AG04449 (cell line): ENCODE results near the gene GLRB.

Source experiments
- CTCF ChIA-PET: fragments of 350-600 bp; formaldehyde crosslinking; extraction: SDS; loops from one replicate; lab custom pipeline; 2021; ENCODE audit warnings: antibody characterized with exemption; lab: Yijun Ruan, JAX
- POLR2A ChIA-PET: fragments of 400-600, 350-600 bp; formaldehyde crosslinking; extraction: SDS; loops from one replicate; lab custom pipeline; 2020; ENCODE audit warnings: antibody characterized with exemption, inconsistent platforms; lab: Yijun Ruan, JAX
- DNase-seq: peaks from one replicate; pipeline ENCODE4 v3.0.0-alpha.2; 2010; ENCODE audit warnings: low read depth, low spot score
- H3K4me3 ChIP-seq: 2 replicates; pipeline ENCODE4 v1.5.1; 2011; ENCODE audit warnings: low read depth, mild to moderate bottlenecking, control low read depth, low read length
- CTCF ChIP-seq: IDR thresholded peaks from one replicate; pipeline ENCODE4 v1.5.1; 2011; ENCODE audit warnings: mild to moderate bottlenecking, moderate library complexity, low read length, control low read depth, inconsistent platforms; ENCODE audit not compliant: insufficient read depth; ENCODE audit errors: missing control alignments

Gene GLRB

GRCh38 chr4:157079441-157079840 is 3.5 kb downstream of the GLRB start:
- no peak for TF ChIP-seq CTCF
- ChIA-PET POLR2A (no interaction called here), CTCF (interaction anchor here (1.0 kb wide), 1 partner anchor 10 kb away, joined by 3 read pairs; no protein-coding TSS in a partner anchor)
- DNase-seq: no peak
- H3K4me3 ChIP-seq: no peak overlapping the region

GRCh38 chr4:157080605-157081004 is 4.7 kb downstream of the GLRB start:
- TF ChIP-seq CTCF: no peak
- H3K4me3 ChIP-seq: no peak overlapping the region
- ChIA-PET POLR2A (no interaction called here), CTCF (interaction anchor here (1.4 kb wide), 1 partner anchor 35 kb away, joined by 4 read pairs; no protein-coding TSS in a partner anchor)
- DNase-seq: no peak

GRCh38 chr4:157095716-157096115 is 19.8 kb downstream of the GLRB start:
- H3K4me3 ChIP-seq: no peak overlapping the region
- no peak for DNase-seq
- CTCF ChIA-PET: interaction anchor here (1.0 kb wide), 1 partner anchor 113 kb away, joined by 3 read pairs; no protein-coding TSS in a partner anchor
- no peak for TF ChIP-seq CTCF
- POLR2A ChIA-PET: no interaction called here

- H3K4me3 ChIP-seq: no peak overlapping the region
- ChIA-PET CTCF (interaction anchor here (1.0 kb wide), 1 partner anchor 114 kb away, joined by 3 read pairs; no protein-coding TSS in a partner anchor), POLR2A (no interaction called here)
- no peak for TF ChIP-seq CTCF
- DNase-seq: no peak
Measured at GRCh38 chr4:157096439-157096838, 20.5 kb downstream of the GLRB start.

- H3K4me3 ChIP-seq: no peak overlapping the region
- POLR2A ChIA-PET: no interaction called here
- CTCF ChIA-PET: interaction anchor here (1.5 kb wide), 1 partner anchor 624 kb away, joined by 3 read pairs; no protein-coding TSS in a partner anchor
Measured at GRCh38 chr4:157099506-157099905, 23.6 kb downstream of the GLRB start.

GRCh38 chr4:157104541-157104940 is 28.6 kb downstream of the GLRB start:
- no peak for TF ChIP-seq CTCF
- ChIA-PET POLR2A (no interaction called here), CTCF (no interaction called here)

More at GRCh38 chr4:157099506-157099905, 23.6 kb downstream of the GLRB start:
- TF ChIP-seq CTCF: no peak
- no peak for DNase-seq

More at GRCh38 chr4:157104541-157104940, 28.6 kb downstream of the GLRB start:
- H3K4me3 ChIP-seq: no peak overlapping the region
- no peak for DNase-seq
